ENCODE results near the gene GMPR2. TPM values are rescaled to one million over a fixed set of nuclear protein-coding genes. Genes with fewer than 3 reads are reported as not detected.
"Not testable (repeated sequence)": the region's sequence is repeated elsewhere in the genome, so short reads cannot be mapped to it uniquely, and the experiment has no call there.

The GMPR2 gene
- total and polyA plus RNA-seq, 10 donors: 42.2 to 85.6 (median 62.8) TPM

DNA sequence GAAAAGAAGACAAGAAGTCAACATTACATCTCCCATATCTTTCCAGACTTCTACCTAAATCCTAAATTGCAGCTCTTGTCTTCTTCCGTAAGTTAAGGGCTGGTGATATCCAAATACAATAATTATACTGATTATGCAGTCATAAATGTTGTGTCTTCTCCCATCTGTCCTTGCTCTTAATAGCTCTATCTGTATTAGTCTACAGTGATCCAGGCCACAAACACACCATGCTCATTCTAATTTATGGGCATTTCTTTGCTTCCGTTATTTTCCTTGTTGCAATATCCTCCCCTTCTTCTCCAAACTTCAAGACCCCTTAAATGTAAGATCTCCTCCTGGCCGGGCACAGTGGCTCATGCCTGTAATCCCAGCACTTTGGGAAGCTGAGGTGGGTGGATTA lies 13.2 kb upstream of the GMPR2 start:
- peaks cover 8 to 26% (median 18%) of the 10 kb centered on the region in 6 donors for H3K4me1 ChIP-seq
- no peak overlapping the region for H3K4me3 ChIP-seq
- intact Hi-C loops (cut with DNase I; ENCODE audit: low total_unique reads): no loop called here
- WGBS, 5 donors: 43 to 58% (median 53%) methylated on average over 3 of the region's 3 CpGs
- TF ChIP-seq POLR2A (IDR thresholded peaks at IDR 0.05) (no peak), POLR2AphosphoS5 (IDR thresholded peaks at IDR 0.05) (no peak)
- TF ChIP-seq, protein P1, sequence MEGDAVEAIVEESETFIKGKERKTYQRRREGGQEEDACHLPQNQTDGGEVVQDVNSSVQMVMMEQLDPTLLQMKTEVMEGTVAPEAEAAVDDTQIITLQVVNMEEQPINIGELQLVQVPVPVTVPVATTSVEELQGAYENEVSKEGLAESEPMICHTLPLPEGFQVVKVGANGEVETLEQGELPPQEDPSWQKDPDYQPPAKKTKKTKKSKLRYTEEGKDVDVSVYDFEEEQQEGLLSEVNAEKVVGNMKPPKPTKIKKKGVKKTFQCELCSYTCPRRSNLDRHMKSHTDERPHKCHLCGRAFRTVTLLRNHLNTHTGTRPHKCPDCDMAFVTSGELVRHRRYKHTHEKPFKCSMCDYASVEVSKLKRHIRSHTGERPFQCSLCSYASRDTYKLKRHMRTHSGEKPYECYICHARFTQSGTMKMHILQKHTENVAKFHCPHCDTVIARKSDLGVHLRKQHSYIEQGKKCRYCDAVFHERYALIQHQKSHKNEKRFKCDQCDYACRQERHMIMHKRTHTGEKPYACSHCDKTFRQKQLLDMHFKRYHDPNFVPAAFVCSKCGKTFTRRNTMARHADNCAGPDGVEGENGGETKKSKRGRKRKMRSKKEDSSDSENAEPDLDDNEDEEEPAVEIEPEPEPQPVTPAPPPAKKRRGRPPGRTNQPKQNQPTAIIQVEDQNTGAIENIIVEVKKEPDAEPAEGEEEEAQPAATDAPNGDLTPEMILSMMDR (IDR thresholded peaks at IDR 0.05 in 8 of 11, conservative IDR thresholded peaks at IDR 0.05 in 3 of 11): no peak
- H3K27me3 ChIP-seq (replicated peaks in 1 of 7): no peaks in the 10 kb centered on the region
- H3K27ac ChIP-seq: no peak overlapping the region
- DNase-seq: no peak
- H3K36me3 ChIP-seq: peaks cover 0 to 27% (median 7%) of the 10 kb centered on the region in 6 donors
- H3K9me3 ChIP-seq: no peaks in the 10 kb centered on the region

- 92 to 98% (median 97%) methylated on average over 4 of the region's 4 CpGs for WGBS, 5 donors
- H3K27me3 ChIP-seq (replicated peaks in 1 of 7); H3K4me3 ChIP-seq; H3K9me3 ChIP-seq; DNase-seq; intact Hi-C loops (cut with DNase I; ENCODE audit: low total_unique reads); H3K27ac ChIP-seq: not testable (repeated sequence)
- Histone ChIP-seq H3K36me3 (peaks cover 0 to 33% (median 5%) of the 10 kb centered on the region in 6 donors), H3K4me1 (peaks cover 0 to 28% (median 3%) of the 10 kb centered on the region in 6 donors)
Observed at GRCh38 chr14:24222987-24223386, 9.7 kb upstream of the GMPR2 start.

GRCh38 chr14:24224618-24225071 lies 8.1 kb upstream of the GMPR2 start:
- DNase-seq: no peak
- intact Hi-C loops (cut with DNase I; ENCODE audit: low total_unique reads): no loop called here
- Histone ChIP-seq H3K36me3 (peaks cover 0 to 34% (median 7%) of the 10 kb centered on the region in 6 donors), H3K9me3 (no peaks in the 10 kb centered on the region), H3K27ac (no peak overlapping the region), H3K4me3 (no peak overlapping the region), H3K4me1 (peaks cover 0 to 43% (median 8%) of the 10 kb centered on the region in 6 donors), H3K27me3 (replicated peaks in 1 of 7) (no peaks in the 10 kb centered on the region)
- 82 to 88% (median 87%) methylated on average over 7 of the region's 7 CpGs for WGBS, 5 donors
- TF ChIP-seq, protein P1 (IDR thresholded peaks at IDR 0.05 in 8 of 11, conservative IDR thresholded peaks at IDR 0.05 in 3 of 11): no peak
- TF ChIP-seq POLR2A (IDR thresholded peaks at IDR 0.05) (no peak), POLR2AphosphoS5 (IDR thresholded peaks at IDR 0.05) (no peak)

GRCh38 chr14:24226473-24226872 lies 6.3 kb upstream of the GMPR2 start:
- TF ChIP-seq, protein P1 (IDR thresholded peaks at IDR 0.05 in 8 of 11, conservative IDR thresholded peaks at IDR 0.05 in 3 of 11): no peak
- no peak for TF ChIP-seq POLR2AphosphoS5 (IDR thresholded peaks at IDR 0.05)
- no peak for TF ChIP-seq POLR2A (IDR thresholded peaks at IDR 0.05)
- H3K27ac ChIP-seq: no peak overlapping the region
- H3K4me1 ChIP-seq: peaks cover 9 to 60% (median 21%) of the 10 kb centered on the region in 6 donors
- no peak for DNase-seq
- WGBS, 5 donors: 83 to 92% (median 86%) methylated on average over 1 of the region's 1 CpG
- no peaks in the 10 kb centered on the region for H3K9me3 ChIP-seq
- H3K36me3 ChIP-seq: peaks cover 0 to 34% (median 7%) of the 10 kb centered on the region in 6 donors
- no peak overlapping the region for H3K4me3 ChIP-seq
- H3K27me3 ChIP-seq (replicated peaks in 1 of 7): no peaks in the 10 kb centered on the region
- intact Hi-C loops (cut with DNase I; ENCODE audit: low total_unique reads): no loop called here

- no peak for DNase-seq
- no peak overlapping the region for H3K27ac ChIP-seq
- TF ChIP-seq POLR2AphosphoS5 (IDR thresholded peaks at IDR 0.05) (no peak), POLR2A (IDR thresholded peaks at IDR 0.05) (no peak)
- TF ChIP-seq, protein P1 (IDR thresholded peaks at IDR 0.05 in 8 of 11, conservative IDR thresholded peaks at IDR 0.05 in 3 of 11): no peak
- peaks cover 20 to 78% (median 35%) of the 10 kb centered on the region in 6 donors for H3K4me1 ChIP-seq
- no peak overlapping the region for H3K4me3 ChIP-seq
- no peaks in the 10 kb centered on the region for H3K9me3 ChIP-seq
- peaks cover 0 to 35% (median 7%) of the 10 kb centered on the region in 6 donors for H3K36me3 ChIP-seq
- no peaks in the 10 kb centered on the region for H3K27me3 ChIP-seq (replicated peaks in 1 of 7)
- 0 to 91% (median 0%) methylated on average over 1 of the region's 1 CpG for WGBS, 5 donors
- intact Hi-C loops (cut with DNase I; ENCODE audit: low total_unique reads): no loop called here
Observed at GRCh38 chr14:24228902-24229301, 3.8 kb upstream of the GMPR2 start.

Data from spleen (tissue), 11 donors.